Lower lobe of right lung (tissue), 2 donors: ENCODE data around the gene SLC9A9. TPM values are rescaled to one million over a fixed set of nuclear protein-coding genes. Genes with fewer than 3 reads are reported as not detected.

ENCODE experiments used
- ATAC-seq, 2 donors: fragments of 200-7000 bp; cut with Tn5 transposase; one replicate each; pipeline ENCODE4 v1.9.1; 2020 to 2022; ENCODE audit warnings: mild to moderate bottlenecking in 2 of 2, moderate library complexity in 2 of 2
- DNase-seq: peaks from one replicate; pipeline ENCODE4 v3.0.0-alpha.2; 2020
- H3K27ac ChIP-seq: fragments of 200-600 bp; one replicate; pipeline ENCODE4 v1.8.0; 2022
- H3K27me3 ChIP-seq: fragments of 200-600 bp; one replicate; pipeline ENCODE4 v1.8.0; 2022; ENCODE audit warnings: low read depth
- H3K36me3 ChIP-seq: fragments of 200-600 bp; one replicate; pipeline ENCODE4 v1.8.0; 2022; ENCODE audit warnings: mild to moderate bottlenecking
- H3K4me1 ChIP-seq: fragments of 200-600 bp; one replicate; pipeline ENCODE4 v1.8.0; 2022
- H3K4me3 ChIP-seq: fragments of 200-600 bp; one replicate; pipeline ENCODE4 v1.8.0; 2022; ENCODE audit warnings: mild to moderate bottlenecking
- H3K9me3 ChIP-seq: fragments of 200-600 bp; one replicate; pipeline ENCODE4 v1.8.0; 2022
- intact Hi-C: fragments of 100-400 bp; cut with DNase I; formaldehyde crosslinking; loops from one replicate; pipeline ENCODE4 v1.11.0; 2022
- total RNA-seq: library from RNA; stranded (reverse); fragmentation: NEBNext Ultra II Directional; extraction: Animal tissue kit (Norgen Biotek cat#: 25700); gene quantifications from one replicate; pipeline ENCODE4 v1.2.1, GENCODE V29; 2021
- TF ChIP-seq, protein P1 (sequence below): fragments of 200-600 bp; IDR thresholded peaks from one replicate; pipeline ENCODE4 v1.8.0; 2022; ENCODE audit warnings: antibody characterized with exemption, mild to moderate bottlenecking
- donor health status: DM: no; HTN: yes; CAD: no; lungs with severe emphysema.

SLC9A9 gene
- total RNA-seq, 1 donor from 2014 or later, result 15.6 TPM

DNA sequence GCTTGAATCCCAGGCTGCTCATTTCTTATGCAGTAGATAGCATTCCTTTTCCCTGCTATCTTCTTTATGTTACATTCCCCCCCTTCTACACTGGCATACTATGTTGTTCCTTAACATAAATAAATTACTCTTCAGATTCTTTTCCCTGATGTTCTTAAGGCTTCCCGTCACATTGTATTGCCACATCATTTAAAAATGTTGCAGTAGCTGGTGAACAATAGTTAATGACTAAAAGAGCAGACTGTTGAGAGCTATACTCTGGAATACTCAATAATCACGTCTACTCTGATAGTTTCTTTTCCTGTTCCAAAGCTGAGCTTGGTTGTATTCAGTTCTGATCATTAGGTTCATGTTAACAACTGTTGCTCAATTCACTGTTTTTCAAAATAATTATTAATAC, 508.8 kb downstream of the SLC9A9 start:
- H3K9me3 ChIP-seq, result no peaks in the 10 kb centered on the region
- DNase-seq (no peak), ATAC-seq (no peak)
- H3K27me3 ChIP-seq, result no peaks in the 10 kb centered on the region
- no peaks in the 10 kb centered on the region for H3K36me3 ChIP-seq
- H3K4me1 ChIP-seq, result no peaks in the 10 kb centered on the region
- intact Hi-C loops, result no loop called here
- H3K4me3 ChIP-seq, result no peak overlapping the region
- TF ChIP-seq, protein P1, sequence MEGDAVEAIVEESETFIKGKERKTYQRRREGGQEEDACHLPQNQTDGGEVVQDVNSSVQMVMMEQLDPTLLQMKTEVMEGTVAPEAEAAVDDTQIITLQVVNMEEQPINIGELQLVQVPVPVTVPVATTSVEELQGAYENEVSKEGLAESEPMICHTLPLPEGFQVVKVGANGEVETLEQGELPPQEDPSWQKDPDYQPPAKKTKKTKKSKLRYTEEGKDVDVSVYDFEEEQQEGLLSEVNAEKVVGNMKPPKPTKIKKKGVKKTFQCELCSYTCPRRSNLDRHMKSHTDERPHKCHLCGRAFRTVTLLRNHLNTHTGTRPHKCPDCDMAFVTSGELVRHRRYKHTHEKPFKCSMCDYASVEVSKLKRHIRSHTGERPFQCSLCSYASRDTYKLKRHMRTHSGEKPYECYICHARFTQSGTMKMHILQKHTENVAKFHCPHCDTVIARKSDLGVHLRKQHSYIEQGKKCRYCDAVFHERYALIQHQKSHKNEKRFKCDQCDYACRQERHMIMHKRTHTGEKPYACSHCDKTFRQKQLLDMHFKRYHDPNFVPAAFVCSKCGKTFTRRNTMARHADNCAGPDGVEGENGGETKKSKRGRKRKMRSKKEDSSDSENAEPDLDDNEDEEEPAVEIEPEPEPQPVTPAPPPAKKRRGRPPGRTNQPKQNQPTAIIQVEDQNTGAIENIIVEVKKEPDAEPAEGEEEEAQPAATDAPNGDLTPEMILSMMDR, result no peak
- no peak overlapping the region for H3K27ac ChIP-seq

DNA sequence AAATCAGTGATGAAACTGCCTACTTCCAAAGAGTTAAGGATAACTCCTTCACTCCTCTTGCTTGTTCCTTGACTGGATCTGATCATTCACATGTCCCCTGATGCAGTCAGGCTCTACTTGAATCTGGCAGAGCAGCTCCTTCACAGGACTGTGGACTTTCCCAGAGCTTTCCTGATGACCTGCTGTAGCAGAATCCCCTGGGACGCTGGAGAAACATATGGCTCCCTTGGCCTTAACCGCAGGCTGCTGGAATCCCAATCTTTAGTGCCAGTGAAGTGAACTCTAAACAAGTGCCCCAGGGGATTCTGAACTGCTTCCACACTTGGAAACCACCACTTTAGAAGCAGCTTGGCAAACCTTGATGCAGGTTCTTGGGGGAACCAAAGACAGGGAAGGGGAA, 510.9 kb downstream of the SLC9A9 start:
- Histone ChIP-seq H3K4me3 (no peak overlapping the region), H3K27ac (no peak overlapping the region), H3K9me3 (no peaks in the 10 kb centered on the region), H3K4me1 (no peaks in the 10 kb centered on the region), H3K27me3 (no peaks in the 10 kb centered on the region), H3K36me3 (no peaks in the 10 kb centered on the region)
- no peak for DNase-seq
- TF ChIP-seq, protein P1, result no peak
- intact Hi-C loops, result no loop called here
- no peak for ATAC-seq

DNA sequence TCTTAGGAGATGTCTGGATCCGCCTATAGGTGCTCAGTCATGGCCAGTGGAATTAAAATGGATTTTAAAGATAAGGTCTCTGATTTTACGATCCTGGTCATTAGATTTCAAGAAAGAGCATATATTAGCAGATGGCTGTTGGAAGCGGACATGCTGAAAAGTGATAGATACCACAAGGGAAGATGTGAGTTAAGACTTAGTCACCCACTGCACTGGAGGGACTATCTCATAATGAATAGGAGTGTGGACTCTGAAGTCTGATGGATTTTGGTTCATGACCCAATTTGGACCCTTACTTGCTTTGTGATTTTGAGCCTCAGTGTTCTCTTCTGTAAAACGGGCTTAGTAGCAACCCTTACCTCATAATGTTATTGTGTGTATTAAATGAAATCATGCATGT, 514.0 kb downstream of the SLC9A9 start:
- Histone ChIP-seq H3K36me3 (no peaks in the 10 kb centered on the region), H3K4me3 (no peak overlapping the region), H3K9me3 (no peaks in the 10 kb centered on the region), H3K4me1 (no peaks in the 10 kb centered on the region), H3K27me3 (no peaks in the 10 kb centered on the region), H3K27ac (no peak overlapping the region)
- DNase-seq (no peak), ATAC-seq (no peak)
- intact Hi-C loops, result no loop called here
- TF ChIP-seq, protein P1, result no peak

DNA sequence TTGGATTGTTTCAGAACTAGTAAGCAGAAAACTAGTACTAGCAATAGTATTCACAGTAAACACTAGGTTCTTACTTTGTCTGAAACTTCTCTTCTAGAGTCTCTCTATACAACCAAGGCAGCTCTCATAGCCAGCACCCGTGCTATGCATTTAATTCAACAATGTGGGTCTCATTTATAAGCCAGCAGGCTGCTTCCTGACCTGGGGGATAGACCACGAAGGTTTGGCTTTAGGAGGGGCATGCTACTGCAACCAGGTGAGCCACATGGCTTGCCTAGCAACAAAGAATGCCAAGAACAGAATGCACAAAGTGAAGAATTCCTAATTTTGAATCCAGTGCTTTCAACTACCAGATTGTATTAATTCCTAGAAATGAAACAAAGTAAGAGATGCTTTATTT, 514.9 kb downstream of the SLC9A9 start:
- H3K9me3 ChIP-seq, result no peaks in the 10 kb centered on the region
- no peak for DNase-seq
- TF ChIP-seq, protein P1, result no peak
- no peak for ATAC-seq
- H3K27ac ChIP-seq, result no peak overlapping the region
- H3K36me3 ChIP-seq, result no peaks in the 10 kb centered on the region
- intact Hi-C loops, result no loop called here
- H3K27me3 ChIP-seq, result no peaks in the 10 kb centered on the region
- no peak overlapping the region for H3K4me3 ChIP-seq
- H3K4me1 ChIP-seq, result no peaks in the 10 kb centered on the region

DNA sequence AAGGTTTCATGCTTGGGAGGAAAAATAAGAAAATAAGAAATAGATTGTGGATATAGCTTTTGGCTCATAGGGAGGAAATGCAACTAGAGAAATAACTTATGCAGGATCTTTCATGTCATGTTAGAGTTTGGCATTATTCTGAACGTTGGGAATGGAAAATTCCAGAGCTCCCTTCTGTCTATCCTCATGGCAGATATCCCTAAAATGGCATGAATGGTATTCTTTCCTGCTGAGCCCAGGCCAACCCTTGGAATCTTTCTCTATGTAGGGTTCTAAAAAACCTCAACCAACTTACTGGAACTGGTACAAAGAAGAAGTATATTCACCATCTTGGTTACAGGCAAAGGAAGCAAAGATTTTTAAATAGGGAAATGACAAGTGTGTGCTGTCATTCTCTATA, 516.2 kb downstream of the SLC9A9 start:
- no peak for ATAC-seq

More for the DNA sequence above, 516.2 kb downstream of the SLC9A9 start:
- intact Hi-C loops, result no loop called here
- Histone ChIP-seq H3K27ac (no peak overlapping the region), H3K4me3 (no peak overlapping the region), H3K9me3 (no peaks in the 10 kb centered on the region), H3K27me3 (no peaks in the 10 kb centered on the region), H3K36me3 (no peaks in the 10 kb centered on the region), H3K4me1 (no peaks in the 10 kb centered on the region)
- DNase-seq, result no peak
- TF ChIP-seq, protein P1, result no peak
